ENCODE measurements around the gene GOLGA8A.
"Not testable (repeated sequence)": the region's sequence is repeated elsewhere in the genome, so short reads cannot be mapped to it uniquely, and the experiment has no call there.

The GOLGA8A gene, protein sequence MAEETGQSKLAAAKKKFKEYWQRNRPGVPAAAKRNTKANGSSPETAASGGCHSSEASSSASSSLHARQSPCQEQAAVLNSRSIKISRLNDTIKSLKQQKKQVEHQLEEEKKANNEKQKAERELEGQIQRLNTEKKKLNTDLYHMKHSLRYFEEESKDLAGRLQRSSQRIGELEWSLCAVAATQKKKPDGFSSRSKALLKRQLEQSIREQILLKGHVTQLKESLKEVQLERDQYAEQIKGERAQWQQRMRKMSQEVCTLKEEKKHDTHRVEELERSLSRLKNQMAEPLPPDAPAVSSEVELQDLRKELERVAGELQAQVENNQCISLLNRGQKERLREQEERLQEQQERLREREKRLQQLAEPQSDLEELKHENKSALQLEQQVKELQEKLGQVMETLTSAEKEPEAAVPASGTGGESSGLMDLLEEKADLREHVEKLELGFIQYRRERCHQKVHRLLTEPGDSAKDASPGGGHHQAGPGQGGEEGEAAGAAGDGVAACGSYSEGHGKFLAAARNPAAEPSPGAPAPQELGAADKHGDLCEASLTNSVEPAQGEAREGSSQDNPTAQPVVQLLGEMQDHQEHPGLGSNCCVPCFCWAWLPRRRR

GRCh38 chr15:34437687-34438086 lies at the start of gene GOLGA8A:
TSS of gene GOLGA8A (minus strand) at chr15:34437808. CDS start at chr15:34389691, 48,117 bp downstream.
- peak; percentile 42 for DNase-seq

DNA sequence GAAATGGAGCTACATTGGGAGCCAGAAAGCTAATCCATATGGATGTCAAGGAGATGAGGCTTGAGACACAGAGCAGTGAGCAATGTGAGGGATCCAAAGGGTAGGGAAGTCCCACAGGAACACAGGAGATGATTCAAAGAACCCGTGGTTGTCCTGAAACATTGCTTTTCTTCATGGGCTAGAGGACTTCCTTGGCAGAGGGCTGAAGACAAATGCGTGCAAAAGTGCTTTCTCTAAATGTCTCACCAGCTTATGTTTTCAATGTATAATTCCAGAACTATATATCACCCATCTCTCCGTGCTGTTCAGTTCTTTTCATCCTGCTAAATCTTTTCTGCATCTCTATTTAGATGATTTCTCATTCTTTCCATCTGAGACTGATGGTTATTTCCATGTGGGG lies 46.0 kb upstream of the GOLGA8A start:
- no peak for DNase-seq

GRCh38 chr15:34481370-34481769 lies 43.8 kb upstream of the GOLGA8A start:
- no peak for DNase-seq

DNA sequence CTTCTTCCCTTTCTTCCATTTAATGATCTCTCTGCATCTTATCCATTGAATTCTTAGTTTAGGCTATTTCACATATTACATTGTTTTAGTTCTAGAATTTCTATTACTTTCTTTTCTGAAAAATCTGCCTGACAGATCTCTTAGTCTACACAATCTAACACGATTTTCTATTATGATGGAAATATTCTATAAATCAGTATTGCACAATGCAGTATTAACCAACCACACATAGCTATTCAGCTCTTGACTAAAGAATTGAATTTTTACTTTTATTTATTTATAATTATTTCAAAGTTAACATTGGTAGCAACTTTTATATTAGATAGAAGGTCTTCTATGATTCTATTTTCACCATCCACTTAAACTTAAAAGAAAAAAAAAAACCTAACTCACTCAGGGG lies 36.2 kb upstream of the GOLGA8A start:
- DNase-seq, result no peak

DNA sequence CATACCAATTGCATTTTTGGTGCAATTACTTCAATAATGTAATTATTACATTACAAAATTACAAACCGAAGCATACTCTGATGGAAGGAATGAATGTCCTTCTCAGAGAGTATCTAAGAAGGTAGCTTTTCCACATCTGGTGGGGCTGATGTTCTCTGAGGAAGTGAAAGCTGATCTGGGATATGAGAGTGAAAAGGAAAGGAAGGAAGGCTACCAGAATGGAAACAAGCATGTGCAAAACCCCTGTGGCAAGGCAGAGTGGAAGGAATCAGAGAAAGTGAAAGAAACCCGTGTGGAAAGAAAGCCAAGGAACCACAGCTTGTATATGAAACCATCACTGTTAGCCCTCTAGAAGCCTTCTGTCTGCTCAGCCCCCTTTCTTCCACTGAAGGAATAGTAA lies 35.3 kb upstream of the GOLGA8A start:
- no peak for DNase-seq

GRCh38 chr15:34470892-34471291 lies 33.3 kb upstream of the GOLGA8A start:
- no peak for DNase-seq

DNA sequence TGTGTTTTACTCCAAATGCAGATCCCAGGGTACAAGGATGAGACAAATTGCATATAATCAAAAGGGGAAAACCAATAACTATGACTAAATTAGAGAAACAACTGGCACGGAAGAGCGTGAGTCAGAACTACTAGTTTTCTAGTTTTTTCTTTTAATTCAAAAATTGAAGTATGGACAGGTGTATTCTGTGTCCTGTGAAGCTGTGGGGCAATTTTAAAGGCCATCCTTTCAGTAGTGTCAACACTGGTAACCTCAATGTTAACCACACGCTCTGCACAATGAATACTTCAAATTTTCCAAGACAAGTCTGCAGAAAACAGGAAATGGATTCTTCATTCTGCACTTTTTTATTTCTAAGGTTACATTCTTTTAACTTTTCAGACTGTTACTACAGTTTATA lies 32.5 kb upstream of the GOLGA8A start:
- no peak for DNase-seq

DNA sequence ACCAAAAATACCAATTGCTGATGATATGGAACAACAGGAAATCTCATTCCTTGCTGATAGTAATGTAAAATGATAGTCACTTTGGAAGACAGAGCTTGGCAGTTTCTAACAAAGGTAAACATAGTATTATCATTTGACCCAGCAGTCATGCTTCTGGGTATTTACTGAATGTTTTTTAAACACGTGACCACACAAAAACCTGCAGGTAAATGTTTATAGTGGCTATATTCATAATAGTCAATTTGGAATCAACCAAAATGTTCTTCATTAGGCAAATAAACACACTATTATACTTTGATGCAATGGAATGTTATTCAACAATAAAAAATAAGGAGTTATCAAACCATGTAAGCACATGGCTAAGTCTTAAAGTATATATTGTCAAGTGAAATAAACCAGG lies 24.1 kb upstream of the GOLGA8A start:
- DNase-seq, result no peak

DNA sequence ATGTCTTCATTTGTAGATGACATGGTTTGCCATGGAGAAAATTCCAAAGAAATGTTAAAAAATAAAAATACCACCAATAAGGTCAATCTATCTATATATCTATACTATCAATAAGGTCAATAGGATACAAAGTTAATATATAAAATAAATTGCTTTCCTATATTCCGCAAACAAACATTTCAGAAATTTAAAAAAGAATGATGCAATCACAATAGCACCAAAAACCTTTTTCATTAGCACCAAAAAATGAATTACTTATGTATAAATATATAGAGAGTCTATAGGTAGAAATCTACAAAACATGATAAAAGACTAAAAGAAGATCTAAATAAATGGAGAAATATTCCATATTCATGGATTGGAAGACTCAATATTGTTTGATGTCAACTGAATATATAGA lies 22.8 kb upstream of the GOLGA8A start:
- no peak for DNase-seq

GRCh38 chr15:34456658-34457057 lies 19.1 kb upstream of the GOLGA8A start:
- no peak for DNase-seq

GRCh38 chr15:34442891-34443290 lies 5.3 kb upstream of the GOLGA8A start:
- no peak for DNase-seq

DNA sequence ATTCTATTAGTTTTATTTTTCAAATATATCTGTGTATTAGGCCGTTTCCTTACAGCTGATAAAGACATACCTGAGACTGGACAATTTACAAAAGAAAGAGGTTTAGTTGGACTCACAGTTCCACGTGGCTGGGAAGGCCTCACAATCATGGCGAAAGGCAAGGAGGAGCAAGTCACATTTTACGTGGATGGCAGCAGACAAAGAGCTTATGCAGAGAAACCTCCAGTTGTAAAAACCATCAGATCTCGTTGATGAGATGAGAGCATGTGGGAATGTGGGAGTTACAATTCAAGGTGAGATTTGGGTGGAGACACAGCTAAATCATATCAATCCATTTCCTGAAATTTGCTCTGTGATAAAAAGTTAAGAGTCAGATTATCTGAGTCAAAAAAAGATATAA lies 2.3 kb upstream of the GOLGA8A start:
- DNase-seq, result no peak

DNA sequence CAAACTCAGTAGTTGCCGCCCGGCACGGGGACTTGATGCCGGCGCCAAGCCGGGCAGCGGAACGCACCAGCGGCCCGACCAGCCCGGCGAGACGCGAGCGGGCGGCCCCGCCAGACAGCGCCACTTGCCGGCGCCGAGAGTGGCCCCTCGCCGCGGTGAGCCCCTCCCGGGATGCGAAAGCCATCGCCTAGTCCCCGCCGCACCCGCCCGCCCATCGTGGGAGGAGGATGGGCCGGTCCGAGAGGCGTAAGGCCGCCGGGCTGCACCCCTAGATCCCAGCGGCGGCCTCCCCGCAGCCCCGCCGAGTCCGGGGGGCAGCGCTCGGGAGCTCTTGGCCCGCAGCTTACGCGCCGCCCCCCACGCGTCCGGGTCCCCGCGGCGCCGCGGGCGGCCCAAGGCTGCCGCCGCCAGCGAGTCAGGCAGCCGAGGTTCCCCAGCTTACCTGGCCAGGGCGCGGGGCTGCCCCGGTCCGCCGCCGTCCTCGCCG lies 609 bp downstream of the GOLGA8A start:
- no peak for DNase-seq

GRCh38 chr15:34436126-34436955 lies 1.3 kb downstream of the GOLGA8A start:
- no peak for DNase-seq

DNA sequence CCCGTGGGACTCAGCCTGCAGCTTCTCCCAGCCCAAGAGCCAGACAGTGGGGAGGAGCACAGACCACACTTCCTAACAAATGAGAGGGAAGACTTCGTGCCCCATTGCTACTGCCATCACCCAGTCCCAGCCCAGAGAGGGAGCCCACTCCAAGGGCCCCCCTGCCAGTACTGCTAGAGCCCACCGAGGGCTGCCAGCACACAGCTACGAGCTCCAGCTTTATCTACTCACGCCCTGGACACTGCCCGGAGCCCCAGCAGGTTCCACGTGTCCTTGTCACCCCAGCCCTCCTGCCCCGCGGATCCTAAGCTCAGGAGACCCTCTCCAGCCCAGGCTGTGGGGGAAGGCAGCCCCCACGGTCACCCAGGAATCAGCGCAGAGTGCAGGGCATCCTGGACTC lies 1.9 kb downstream of the GOLGA8A start:
- no peak for DNase-seq

DNA sequence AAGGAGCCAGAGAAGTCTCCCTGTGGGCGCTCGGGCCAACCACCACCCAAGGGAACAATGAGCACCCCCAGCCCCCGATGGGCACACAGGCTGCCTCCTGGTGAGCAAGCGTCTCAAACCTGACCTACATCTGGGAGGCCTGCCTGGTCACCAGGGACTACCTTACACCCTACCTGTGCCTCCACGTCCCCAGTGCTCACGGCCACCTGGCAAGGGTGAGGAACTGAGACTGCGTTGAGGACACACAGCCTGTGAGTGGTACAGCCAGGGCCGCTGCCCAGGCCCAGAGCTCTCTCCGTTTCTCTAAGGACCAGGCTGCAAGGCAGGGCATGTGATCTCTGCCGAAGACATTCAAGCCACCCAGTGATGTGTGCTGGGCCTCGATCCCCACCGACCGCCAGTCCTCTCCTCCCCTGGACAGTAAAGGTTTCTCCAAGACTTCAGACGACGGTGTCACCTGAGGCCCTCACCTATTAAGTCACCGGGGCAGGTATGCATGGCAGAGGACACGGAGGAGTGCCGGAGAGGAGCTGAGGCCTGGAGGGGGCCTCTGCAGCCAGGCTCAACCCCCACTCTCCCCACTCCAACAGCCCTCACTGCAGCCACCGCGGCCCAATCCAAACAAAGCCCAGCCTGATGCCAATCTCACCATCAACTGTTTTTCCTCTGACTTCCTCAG lies 2.8 kb downstream of the GOLGA8A start:
- no peak for DNase-seq

- peak; percentile 18 for DNase-seq
Observed at GRCh38 chr15:34433956-34434626, 3.5 kb downstream of the GOLGA8A start.

DNA sequence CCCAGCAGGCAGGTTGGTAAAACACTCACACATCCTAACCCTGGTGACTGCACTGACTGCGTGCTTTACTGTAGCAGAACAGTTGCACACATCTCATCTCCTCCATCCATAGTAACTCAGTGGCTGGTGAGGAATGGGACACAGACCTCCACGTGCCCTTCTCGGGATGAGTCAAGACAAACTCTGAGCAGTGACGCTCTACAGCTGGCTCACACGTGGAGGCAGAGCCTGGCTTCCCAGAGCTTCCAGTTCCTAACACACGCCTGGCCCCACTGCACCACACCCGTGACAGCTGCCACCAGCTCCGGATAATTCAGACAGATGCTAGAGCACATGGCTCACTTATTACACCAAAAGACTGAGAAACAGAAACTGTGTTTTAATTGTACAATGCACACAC lies 7.0 kb downstream of the GOLGA8A start:
- peak; percentile 3 for DNase-seq

GRCh38 chr15:34423425-34424090 lies 14.1 kb downstream of the GOLGA8A start:
- not testable (repeated sequence) for DNase-seq

DNA sequence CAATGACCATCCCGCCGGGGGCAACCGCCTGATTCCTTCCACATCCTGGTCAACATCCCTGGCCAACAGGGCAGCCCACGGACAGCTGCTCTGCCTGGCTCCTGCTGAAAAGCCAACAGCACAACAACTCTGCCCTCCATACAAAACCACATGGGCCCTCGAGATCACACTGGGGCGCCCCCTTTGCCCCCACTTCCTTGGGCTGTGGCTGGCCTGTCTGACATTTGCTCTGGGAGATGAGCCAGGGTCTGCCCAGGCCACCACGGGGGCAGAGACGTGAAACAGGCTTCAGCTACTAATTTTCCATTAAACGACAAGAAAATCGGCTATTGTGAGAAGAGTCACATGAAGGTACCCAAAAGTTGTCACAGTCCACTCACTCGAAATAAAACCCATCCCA lies 16.7 kb downstream of the GOLGA8A start:
- not testable (repeated sequence) for DNase-seq

DNA sequence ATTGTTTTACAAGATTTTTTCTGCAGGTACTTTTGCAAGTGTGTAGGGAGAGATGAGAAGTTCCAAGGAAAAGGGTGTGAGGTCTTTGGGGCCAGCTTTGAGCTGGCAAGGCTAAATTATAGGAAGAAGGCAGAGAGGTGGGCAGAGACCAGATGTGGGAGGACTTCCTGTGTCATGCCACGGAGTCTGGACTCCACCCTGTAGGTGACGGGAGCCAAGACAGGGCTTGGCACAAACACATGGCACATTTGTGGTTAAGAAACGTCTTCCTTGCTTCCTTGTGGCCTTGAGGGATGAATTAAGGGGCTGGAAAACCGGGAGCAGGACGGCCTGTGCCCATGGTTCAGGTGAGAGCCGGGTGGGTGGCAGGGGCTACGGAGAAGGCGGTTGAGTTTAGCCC lies 19.2 kb downstream of the GOLGA8A start:
- DNase-seq, result not testable (repeated sequence)

GRCh38 chr15:34409511-34409910 lies 28.1 kb downstream of the GOLGA8A start:
- not testable (repeated sequence) for DNase-seq
